ENCODE data around the gene MEST.
"Not testable (repeated sequence)": the region's sequence is repeated elsewhere in the genome, so short reads cannot be mapped to it uniquely, and the experiment has no call there.

DNA sequence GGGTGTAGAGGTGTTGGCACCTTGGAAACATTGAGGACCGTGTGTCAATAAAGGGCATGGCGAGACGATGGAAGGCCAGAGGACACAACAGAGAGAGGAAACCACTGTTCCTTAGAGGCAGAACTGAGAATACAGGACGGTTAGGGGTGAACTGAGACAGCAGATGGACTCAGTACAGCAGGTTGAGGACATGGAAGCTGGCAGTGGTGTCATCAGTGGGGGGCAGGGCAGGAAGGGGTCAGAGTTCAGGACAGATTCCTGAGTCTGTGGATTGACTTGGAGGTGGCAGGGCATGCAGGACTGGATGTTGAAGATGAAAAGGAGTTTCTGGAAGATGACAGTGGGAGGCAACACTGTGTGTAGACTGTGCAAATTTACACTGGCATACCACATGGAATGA, 50.4 kb downstream of the MEST start:
- TF ChIP-seq, protein P1, sequence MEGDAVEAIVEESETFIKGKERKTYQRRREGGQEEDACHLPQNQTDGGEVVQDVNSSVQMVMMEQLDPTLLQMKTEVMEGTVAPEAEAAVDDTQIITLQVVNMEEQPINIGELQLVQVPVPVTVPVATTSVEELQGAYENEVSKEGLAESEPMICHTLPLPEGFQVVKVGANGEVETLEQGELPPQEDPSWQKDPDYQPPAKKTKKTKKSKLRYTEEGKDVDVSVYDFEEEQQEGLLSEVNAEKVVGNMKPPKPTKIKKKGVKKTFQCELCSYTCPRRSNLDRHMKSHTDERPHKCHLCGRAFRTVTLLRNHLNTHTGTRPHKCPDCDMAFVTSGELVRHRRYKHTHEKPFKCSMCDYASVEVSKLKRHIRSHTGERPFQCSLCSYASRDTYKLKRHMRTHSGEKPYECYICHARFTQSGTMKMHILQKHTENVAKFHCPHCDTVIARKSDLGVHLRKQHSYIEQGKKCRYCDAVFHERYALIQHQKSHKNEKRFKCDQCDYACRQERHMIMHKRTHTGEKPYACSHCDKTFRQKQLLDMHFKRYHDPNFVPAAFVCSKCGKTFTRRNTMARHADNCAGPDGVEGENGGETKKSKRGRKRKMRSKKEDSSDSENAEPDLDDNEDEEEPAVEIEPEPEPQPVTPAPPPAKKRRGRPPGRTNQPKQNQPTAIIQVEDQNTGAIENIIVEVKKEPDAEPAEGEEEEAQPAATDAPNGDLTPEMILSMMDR (IDR thresholded peaks at IDR 0.05; ENCODE audit: low read depth, low read length), result not testable (repeated sequence)
- TF ChIP-seq EZH2phosphoT487 (IDR thresholded peaks at IDR 0.05; ENCODE audit: low read depth), result not testable (repeated sequence)

Measured in OCI-LY3 (cell line).